ENCODE measurements around the gene ENPP6.
"Not testable (repeated sequence)": the region's sequence is repeated elsewhere in the genome, so short reads cannot be mapped to it uniquely, and the experiment has no call there.

ENPP6 gene

DNA sequence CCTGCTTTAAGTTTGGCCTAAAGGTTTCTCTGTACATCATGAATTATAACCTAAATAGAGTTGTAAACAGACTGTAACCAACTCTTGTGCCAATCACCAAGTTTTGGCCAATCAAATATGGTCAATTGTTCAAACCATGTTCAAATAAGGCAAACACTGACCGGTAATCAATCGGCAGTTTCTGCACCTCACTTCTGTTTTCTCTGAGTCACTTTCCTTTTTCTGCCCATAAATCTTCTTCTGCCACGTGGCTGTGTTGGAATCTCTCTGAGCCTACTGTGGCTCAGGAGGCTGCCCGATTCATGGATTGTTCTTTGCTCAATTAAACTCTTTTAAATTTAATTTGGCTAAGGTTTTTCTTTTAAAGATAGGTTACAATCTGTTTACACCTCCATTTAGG, 16.5 kb upstream of the ENPP6 start:
- DNase-seq: peak; percentile 34

- no peak for DNase-seq
Measured at GRCh38 chr4:184232975-184233374, 15.3 kb upstream of the ENPP6 start.

- no peak for DNase-seq
Measured at GRCh38 chr4:184232202-184232601, 14.5 kb upstream of the ENPP6 start.

- DNase-seq: no peak
Measured at GRCh38 chr4:184231573-184231972, 13.9 kb upstream of the ENPP6 start.

DNA sequence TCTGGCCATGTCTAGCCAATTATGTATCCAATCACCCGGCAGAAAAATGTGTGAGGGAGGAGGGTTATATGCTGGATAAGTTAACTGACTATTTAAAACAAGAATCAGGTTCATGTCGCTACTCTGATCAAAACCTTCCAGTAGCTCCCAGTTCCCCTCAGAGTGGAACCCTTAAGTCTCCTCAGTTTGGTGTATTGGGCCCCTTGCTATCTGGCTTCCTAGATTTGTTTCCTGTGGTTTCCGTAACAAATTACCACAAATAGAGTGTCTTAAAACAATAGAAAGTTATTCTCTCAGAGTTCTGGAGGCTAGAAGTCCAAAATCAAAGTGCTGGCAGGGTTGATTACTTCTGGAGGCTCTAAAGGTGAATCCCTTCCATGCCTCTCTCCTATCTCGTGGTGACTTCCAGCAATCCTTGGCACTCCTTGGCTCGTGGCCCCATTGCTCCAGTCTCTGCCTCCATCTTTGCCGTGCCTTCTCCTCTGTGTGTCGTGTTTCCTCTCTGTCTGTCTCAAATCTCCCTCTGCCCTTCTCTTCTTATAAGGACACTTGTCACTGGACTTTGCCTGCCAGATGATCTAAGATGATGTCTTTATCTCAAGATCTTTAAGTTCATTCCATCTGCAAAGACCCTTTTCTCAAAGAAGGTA, 10.5 kb upstream of the ENPP6 start:
- DNase-seq: no peak

DNA sequence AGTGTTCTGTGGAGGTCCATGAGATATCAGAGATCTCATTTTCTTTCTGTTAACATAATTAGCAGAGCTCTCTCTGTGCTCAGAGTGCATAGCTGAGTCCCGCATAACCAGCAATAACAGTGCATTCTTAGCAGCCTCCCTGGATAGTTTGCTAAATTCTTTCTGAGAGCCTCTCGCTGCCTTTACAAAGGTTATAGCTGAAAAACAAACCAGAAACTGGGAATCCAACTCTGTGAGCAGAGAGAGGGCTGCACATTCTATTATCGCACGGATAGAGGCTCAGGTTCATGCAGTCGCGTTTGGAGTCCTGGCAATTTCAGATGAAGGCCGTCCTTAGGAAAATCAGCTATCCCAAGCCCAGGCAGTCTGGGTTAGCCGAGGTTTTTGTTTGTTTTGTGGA, 1.2 kb downstream of the ENPP6 start:
- no peak for DNase-seq

DNA sequence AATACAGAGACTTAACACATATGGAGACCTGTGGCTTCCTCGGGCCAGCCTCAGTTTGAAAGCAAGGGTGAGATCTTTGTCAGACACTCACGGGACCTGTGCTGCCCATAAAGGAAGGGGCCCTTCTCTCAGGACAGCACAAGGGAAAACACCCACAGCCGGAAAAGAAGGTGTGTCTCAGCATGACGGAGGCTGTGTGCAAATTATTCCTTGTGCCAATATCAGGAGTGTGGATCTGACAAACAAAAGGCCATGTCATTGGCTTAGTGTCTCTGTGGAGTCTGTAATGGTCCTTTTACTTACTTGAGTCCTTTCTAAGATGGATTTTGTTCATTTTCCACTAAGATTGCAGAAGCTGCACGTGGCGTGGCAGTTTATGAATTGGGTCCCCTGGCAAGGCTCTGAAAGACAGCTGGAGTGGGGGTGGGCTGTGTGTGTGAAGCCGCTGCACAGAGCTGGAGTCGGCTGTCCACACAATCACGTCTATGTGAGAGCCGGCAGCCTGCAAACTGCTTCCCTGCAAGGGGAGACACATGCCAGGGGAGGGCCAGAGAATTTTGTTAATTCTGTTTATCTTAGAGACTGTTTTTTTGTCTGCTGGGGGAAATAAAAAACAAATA, 1.9 kb downstream of the ENPP6 start:
- DNase-seq: no peak

DNA sequence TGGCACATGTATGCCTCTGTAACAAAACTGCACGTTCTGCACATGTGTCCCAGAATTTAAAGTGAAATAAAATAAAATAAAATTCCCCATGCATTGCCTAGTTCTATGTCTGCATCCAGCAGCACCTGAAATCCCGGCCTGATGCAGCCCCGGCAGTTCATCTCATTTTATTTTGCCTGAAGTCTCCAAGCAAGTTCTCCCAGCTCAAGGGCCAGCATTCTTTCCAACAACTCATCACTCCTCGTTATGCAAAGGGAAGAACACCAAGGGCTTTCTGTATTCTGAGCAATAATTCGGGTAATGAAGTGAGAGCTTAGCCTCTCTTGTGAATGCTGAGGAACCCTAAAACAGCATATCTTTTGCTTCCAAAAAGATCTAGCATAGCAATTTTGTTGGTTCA, 2.7 kb downstream of the ENPP6 start:
- no peak for DNase-seq

DNA sequence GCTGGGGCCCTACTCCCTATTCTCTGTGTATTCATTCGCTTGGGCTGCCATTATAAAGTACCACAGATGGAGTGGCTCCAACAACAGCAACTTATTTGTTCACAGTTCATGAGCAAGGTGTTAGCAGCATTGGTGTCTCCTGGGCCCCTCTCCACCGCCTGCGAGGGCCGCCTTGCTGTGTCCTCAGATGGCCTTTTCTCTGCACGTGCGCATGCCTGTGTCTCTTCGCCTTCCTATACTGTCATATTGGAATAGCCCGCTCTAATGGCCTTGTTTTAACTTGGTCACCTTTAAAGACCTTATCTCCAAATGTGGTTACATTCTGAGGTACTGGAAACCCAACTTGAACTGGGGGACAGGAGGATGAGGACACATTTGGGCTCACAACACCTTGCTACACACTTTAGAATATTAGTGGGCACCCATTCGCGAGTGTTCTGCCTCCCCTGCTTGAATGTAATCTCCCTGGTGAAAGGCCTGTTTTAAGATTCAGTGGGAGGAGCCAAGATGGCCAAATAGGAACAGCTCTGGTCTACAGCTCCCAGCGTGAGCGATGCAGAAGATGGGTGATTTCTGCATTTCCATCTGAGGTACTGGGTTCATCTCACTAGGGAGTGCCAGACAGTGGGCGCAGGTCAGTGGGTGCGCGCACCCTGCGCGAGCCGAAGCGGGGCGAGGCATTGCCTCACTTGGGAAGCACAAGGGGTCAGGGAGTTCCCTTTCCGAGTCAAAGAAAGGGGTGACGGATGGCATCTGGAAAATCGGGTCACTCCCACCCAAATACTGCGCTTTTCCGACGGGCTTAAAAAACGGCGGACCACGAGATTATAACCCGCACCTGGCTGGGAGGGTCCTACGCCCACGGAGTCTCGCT, 9.7 kb downstream of the ENPP6 start:
- DNase-seq: not testable (repeated sequence)

- DNase-seq: no peak
Measured at GRCh38 chr4:184205243-184205642, 12.4 kb downstream of the ENPP6 start.

DNA sequence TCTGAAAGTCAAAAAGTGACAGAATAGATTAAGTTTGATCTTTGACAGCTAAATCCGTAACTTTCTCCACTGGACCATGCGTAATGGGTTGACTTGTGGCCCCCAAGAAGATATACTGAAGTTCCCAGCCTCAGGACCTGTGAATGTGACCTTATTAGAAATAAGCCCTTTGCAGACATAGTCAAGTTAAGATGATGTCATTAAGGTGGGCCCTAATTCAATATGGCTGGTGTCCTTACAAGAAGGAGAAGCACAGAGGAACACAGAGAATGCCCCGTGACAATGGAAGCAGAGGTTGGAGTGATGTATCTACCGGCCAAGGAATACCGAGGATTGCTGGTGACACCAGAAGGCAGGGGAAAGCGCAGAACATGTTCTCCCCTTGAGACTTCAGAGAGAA, 14.4 kb downstream of the ENPP6 start:
- no peak for DNase-seq

- DNase-seq: no peak
Measured at GRCh38 chr4:184201179-184201578, 16.5 kb downstream of the ENPP6 start.

DNA sequence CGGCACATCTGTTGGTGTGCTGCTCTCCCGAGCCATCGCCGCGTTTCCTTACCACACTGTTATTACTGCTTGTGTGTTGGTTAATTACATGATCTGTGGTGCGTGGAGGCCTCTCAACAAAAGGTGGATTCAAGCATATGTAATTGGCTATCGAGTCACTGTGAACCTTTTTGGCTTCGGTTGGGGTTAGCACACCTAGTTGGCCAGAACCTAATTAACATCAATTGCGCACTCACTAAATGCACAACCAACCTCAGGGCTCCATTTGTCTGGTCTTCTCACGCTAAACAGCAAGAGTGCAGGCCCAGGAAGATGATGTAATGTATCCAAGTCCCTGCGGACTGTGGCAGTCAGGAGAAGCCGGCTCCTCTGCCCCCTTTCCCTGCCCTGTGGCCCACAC, 17.4 kb downstream of the ENPP6 start:
- no peak for DNase-seq

- no peak for DNase-seq
Measured at GRCh38 chr4:184199780-184200179, 17.9 kb downstream of the ENPP6 start.

- DNase-seq: no peak
Measured at GRCh38 chr4:184198190-184198589, 19.5 kb downstream of the ENPP6 start.

GRCh38 chr4:184197536-184198082, 20.1 kb downstream of the ENPP6 start:
- no peak for DNase-seq

DNA sequence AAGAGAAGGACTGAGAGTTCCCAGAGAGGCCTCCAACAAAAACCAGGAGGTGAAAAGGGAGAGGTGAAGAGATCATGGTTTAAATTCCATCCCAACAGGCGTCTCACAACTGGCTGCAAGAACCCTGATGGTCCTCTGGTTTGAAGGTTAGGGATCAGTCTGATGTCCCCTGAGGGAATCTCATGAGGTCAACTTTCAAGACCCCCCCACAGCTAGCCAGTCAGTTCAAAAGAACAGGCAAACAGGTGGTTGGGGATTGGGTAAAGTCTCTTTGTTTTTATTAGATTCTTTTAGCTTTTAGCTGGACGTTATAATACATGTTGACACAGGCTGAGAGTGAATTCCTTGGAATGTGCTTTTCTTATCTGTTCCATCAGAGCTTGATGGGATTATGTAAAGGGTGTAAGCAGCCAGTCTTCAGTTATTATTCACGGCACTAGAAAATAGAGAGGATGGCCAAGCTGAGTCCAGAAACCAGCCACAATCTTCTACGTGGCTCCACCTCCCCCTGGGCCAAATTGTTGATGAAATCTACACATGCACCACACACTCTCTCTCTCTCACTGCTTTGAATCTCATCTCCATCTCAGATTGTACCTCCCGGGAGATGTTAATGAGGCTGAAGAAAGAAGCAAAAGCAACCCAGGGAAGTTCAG, 20.8 kb downstream of the ENPP6 start:
- no peak for DNase-seq

DNA sequence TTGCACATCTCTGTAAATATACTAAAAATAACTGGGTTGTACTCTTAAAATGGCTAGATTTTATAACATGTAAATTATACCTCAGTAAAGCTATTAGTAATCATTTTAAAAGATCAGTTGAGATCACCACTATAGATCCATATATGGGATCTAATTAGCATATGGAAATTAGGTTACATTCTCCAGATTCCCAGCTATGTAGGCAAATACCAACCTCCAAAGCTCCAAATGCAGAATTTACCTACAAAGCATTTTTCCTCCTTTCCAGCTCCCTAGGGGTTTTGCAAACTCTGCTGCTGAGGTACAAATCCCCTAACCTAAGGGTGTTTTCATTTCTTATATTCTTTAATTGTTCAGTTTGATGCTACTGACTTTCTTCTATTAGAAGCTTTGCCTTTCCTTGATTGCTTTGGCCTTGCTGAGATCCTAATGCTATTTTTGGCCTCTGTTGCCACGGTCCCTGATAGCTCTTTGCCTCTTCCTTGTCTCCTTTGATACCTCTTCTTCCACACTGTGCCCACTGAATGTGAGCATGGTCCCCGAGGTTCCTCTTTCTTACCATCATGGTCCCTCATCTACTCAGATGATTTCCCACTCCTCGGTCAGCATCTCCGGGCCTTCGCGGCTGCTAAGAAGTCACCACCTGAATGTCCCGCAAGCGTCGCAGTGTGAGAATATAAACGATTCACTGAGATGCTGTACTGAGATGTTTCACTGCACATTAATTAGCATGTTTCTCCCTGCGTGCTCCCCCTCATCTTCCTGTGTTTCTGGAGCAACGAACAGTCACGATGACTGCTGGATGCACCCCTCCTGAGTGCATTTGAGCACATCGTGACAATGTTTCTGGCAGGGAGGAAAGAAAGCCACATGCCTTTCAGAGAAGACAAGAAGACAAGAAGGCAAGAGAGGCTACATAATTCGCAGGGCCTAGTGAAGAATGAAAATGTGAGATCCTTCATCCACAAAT, 23.8 kb downstream of the ENPP6 start:
- DNase-seq: no peak

DNA sequence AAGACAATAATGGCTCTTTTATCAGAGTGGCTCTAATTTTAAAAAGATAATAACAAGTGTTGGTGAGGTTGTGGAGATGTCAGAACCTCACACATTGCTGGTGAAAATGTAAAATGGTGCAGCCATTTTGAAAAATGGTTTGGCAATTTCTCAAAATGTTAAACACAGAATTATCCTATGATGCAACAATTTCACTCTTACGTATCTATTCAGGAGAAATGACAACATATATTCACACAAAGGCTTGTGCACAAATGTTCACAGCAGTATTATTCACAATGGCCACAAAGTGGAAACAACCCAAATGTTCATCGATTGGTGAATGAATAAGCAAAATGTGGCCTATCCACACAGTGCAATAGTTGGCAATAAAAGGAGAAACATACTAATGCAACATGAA, 24.7 kb downstream of the ENPP6 start:
- DNase-seq: no peak

- DNase-seq: no peak
Measured at GRCh38 chr4:184191267-184191666, 26.4 kb downstream of the ENPP6 start.

- DNase-seq: no peak
Measured at GRCh38 chr4:184190711-184191110, 27.0 kb downstream of the ENPP6 start.

- no peak for DNase-seq
Measured at GRCh38 chr4:184189966-184190365, 27.7 kb downstream of the ENPP6 start.
